ENCODE measurements around the gene NLGN4Y.

Gene NLGN4Y

DNA sequence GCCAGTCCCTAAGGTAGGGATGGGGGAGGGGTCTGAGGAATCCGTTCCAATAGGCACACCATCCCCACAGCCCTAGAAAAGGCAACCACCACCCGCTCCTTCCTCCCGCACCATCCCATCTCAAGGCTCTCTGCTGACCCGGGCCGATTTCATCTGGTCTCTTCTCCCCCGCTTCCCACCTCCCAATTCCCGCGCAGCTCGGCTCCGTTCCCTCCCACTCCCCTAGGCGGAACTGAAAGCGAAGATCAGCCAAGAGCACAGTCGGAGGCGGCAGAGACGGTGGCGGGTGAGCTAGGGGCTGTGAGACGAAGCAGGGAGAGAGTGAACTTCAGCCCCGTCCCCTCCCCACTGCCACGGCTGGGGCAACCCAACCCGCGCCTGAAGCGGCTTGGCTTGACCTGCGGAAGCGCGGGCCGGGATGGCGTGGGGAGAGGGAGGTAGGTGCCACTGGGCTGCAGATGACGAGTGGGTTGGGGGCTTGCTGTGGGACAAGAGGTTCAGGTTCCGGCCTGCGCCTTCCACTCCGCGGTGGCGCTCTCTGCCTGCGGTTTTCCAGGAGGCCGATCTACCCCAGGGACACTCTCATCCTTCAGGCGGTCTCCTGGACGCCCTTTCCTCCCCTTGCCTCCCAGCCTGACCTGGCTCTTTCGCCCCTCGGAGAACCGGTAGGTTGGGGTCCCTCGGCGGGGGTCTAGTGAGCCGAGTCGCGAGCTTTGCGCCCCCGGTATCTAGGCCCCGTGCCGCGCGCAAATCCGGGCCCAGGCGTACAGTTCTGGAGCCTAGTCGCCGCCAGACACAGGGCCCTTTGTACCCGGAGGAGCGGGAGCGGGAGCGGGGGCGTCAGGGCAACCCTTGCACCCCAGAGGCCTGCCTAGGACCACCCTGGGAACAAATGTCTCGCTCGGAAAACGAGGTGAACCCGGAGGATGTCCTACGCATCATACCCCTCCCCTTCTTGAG, at the start of gene NLGN4Y:
Gene NLGN4Y (plus strand): TSS at position 258 of the 960 bp plus-strand sequence. CDS start 97,591 bp downstream, outside the sequence.
- DNase-seq = no peak

DNA sequence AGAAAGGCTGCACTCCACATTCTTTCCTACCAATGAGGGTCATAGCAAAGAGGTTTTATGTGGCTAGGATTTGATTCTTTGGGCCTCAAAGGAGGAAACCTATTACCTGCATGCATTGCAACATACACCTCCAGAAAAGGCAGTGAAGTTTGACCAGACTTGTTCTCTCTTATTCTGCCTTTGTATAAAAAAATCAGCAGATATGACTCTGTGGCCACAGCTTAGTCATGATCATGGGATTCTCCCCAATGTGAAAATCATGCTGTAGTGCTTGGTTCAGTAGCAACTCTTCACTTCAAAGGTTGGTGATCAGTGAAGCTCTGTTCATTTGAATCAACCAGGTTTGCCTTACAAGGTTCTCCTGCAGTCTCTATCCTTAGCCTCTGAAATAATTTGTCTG, 38.4 kb upstream of the NLGN4Y start:
- DNase-seq = no peak

DNA sequence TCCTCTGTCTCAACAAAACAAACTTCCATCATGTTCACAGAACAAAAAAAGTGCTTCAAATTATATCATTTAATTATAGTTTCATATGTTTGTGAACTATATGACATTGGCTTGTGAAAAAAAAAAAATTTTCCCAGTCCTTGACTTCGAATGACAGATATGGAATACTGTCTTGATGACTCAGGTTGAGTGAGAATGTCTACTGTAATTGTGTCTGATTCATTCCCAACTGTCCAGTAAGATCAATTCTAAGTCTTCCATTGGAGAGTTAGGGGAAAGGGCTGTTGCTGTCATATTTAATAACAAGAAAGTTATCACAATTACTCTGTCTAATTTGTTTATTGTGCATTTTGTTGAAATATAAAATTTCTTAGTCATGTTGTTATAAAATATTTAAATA, 34.1 kb upstream of the NLGN4Y start:
- DNase-seq = no peak

DNA sequence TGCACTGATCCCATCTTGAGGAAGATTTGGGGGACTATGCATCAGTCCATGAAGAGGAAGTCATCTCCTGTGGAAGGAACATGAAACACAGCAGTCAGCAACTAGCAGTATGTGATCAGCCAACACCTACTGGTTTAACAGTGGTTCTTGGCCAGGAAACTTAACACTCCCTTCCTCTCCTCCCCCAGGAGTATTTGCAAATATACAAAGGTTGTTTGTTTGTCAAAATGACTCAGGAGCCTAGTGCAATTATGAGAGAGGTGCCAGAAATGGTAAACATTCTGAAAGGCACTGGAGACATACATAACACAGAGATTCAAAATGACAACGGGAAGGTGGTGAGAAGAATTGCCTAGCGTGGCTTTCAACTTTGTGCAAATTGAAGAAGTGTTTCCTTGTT, 26.3 kb upstream of the NLGN4Y start:
- DNase-seq = no peak

DNA sequence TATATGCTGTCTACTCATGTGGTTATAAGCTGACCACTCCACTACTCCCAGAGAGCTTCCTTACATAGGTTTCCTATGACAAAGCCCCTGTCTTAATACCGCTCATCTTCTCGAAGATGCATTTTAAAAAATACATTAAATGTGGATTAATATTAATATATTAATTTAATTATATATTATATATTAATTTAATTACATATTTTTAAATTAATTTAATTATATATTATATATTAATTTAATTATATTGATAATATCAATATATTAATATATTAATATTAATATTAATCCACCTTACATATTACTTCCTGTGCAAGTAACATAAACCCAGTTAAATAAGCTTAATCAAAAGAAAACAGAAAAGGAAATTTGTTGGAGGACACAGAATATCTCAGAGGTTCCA, 19.7 kb upstream of the NLGN4Y start:
- no peak for DNase-seq

DNA sequence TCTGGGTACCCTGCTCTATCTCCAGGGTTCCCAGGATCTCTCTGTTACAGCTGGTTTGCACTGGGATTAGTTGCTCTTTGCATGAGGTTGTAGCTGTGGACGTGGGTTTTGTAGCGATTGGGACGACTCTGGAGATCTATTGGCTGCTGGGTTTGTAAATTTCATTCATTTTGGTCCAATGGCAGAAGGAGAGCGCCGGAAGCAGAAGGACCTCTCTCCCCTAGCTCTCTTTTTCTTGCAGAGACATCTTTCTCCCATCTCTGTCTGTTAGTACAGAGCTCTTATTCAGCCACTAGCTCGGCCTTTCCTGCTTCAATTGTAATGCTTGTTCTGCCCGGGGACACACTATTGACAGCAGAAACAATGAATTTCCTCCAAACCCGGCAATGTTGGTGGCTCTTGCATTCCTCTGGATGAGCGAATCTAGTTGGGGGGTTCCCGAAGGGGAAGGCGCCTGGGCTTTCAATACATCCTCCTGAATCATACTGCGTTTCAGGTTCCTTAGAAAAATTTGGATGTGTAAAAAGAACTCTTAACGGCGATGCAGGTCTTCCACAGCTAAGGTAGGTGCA, 1.9 kb upstream of the NLGN4Y start:
- no peak for DNase-seq

DNA sequence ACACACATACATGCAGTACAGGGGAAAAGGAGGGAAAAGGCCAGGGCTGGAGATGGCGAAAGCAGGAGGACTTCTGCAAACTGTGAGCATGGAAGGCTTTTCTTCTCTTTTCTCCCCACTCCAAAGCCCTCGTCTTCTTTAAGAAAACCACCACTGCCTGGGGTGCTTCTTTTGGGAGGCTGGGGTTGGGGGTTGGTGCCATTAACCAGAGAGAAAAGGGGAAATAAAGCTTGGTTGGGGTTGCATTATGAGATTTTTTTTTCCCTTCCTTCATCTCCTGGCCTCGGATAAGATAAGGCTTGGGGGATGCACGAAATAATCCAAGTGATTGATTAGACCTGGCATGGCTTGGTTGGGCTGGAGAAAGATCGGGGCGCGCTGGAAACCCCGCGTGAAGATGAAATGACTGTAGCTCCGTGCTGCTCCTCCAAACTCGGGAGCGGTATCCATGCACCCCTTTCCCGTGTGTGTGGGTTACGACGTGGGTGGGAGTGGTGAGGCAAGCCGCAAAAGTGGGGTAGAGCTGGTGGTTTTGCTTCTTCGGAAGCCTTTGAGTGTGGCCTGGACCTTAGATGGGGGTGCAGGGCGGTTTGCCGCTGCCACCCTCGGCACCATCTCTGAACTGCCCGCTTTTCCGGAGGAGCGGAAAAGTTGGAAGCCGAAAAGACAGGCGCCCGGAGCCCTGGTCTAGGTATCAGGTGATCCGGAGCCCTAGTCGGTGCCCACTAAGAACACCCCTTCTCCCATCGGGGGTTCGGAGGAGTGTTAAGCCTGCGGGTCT, 648 bp upstream of the NLGN4Y start:
- no peak for DNase-seq

DNA sequence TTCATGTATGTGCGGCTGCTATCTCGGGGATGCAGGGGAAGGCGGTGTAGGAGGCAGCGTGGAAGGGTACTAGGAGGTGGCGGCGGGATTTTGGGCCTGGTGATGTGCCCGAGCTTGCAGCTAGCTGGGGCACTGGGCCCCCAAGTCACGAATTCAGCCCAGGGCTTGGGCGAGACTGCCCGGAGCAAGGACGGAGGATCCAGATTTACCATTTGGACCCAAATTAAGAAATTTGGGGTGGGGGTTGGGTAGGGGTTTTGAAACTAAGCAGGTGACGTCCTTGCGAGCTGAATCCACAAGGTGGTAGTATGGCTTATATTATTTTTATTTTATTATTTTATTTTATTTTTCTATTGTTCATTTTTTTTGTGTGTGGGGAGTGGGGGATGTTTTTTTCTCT, 986 bp downstream of the NLGN4Y start:
- no peak for DNase-seq

DNA sequence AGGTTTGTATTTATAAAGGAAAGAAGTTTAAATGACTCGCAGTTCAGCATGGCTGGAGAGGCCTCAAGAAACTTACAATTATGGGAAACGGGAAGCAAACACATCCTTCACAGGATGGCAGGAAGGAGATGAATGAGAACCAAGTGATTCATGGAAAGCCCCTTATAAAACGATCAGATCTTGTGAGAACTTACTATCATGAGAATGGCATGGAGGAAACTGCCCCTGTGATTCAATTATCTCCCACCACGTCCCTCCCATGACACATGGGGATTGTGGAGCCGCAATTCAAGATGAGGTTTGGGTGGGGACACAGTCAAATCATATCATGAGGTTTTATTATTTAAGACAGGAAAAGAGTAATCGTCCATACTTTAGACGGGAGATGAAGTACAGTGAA, 4.0 kb downstream of the NLGN4Y start:
- DNase-seq = no peak

DNA sequence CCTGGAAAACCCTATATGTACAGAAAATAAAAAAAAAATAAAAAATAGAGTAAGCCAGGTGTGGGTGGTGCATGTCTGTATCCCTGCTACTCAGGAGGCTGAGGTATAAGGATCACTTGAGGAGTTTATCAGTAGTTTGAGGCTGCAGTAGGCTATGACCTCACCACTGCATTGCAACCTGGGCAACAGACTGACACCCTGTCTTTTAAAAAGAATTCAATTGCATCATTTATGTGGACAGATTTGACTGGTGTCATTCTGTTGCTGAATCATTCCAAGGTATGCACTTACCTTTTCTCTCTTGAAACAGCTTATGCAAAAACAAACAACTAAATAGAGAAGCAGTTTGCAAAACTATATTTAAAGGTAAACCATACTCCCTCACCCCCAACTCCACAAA, 12.4 kb downstream of the NLGN4Y start:
- DNase-seq = no peak

DNA sequence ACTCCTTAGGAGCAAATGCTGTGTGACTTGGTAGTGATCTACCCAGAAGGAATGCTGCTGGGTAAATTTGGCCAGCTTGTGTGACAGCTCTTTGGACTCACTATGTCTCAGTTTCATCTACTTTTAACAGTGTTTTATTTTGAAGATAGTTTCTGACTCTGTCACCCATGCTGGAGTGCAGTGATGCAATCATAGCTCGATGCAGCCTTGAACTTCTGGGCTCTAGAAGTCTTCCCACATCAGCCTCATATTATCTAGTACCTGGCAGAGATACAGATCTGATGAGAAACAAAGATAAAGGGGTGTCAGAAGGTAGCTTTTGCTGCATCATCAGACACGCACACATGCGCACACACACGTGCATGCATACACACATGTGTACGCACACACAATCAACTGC, 19.2 kb downstream of the NLGN4Y start:
- no peak for DNase-seq

DNA sequence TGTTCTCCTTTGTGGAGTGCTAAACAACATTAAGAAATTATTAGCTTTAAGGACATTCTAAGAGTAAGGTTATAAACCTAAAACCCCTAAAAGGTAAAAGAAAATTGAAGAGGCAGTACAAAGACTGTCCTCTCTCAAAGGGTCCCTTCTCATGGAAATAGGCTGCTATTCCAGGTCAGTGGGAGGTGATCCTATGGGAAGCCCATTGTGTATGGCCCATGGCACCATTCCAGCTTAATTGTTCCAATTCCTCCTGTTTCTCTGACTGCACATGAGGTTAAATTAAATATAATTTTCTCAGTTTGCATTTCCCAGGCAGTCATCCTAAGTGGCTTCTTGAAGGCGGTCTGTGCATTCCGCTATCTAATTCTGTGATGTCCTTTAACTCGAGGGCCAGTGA, 57.0 kb downstream of the NLGN4Y start:
- DNase-seq = no peak

DNA sequence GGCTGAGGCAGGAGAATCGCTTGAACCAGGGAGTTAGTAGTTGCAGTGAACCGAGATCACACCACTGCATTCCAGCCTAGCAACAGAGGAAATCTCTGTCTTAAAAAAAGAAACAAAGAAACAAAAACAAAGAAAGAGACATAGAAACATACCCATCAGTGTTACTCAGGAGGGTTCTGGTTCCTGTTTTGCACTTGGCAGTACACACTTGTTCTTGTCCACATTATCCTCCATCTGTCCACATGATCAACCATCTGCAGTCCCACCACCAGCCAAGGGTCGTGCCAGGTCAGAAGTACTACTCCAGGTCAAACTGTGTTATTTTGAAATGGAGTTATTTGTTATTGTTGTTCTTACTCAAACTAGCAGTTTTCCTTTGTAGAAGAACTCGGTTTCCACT, 62.4 kb downstream of the NLGN4Y start:
- no peak for DNase-seq

DNA sequence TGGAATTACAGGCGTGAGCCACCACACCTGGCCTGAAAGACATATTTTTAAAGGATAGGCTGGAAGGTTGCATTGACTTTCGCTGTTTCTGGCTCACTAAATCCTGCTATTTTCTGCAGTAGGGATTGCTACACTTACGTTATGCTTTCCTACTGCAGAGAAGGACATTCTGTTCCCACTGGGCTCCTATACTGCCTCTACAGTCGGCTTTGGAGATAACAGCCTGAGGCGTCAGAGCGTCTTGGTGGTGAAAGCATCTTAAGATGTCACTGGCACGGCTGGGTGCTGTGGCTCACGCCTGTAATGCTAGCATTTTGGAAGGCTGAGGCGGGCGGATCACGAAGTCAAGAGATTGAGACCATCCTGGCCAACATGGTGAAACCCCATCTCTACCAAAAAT, 77.0 kb downstream of the NLGN4Y start:
- DNase-seq = no peak

DNA sequence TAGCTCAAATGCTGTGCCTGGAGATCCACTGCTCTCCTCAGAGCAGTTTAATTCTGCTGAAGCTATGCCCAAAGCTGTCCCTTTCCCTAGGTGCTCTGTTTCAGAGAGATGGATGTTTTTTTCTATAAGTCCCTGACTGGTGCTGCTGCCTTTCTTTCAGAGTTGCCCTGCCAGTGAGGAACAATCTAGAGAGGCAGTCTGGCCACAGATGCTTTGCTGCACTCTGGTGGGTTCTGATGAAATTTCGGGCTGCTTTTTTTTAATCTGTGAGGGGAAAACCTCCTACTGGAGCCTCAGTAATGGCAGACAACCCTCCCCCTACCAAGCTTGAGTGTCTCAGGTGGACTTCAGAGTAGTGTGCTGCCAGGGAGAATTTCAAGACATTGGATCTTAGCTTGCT, 93.3 kb downstream of the NLGN4Y start:
- no peak for DNase-seq

DNA sequence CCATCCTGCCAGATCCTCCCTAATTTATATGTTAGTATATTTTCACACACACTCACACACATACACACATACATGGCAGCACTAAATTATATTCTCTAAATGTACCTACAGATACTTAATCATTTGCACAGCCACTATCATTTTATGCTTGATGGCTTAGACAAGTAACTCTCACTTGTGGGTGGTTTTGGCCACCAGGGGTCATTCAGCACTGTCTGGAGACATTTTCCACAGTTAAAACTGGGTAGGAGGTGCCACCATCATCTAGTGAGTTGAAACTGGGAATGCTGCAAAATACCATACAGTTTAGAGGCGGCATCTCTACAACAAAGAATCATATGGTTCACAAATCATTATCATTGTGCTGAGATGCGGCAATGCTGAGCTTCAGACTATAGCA, 94.2 kb downstream of the NLGN4Y start:
- DNase-seq = no peak

DNA sequence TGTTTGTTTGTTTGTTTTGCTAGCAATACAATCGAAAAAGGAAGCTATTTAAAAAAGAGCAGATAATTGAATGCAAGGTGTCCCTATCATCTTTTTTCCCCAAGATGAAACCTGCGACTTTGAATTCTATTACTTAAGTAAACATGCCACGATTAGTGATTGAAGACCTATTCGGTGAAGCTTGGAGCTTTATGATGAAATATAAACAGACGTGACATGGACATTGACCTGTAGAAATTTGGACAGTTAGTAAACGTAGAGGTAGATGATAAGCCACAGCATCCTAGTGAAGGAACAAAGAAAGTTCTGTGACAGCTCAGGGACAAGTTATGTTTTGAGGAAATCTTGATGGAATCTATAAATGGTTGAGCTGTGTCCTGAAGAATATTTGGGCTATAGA, 103.9 kb downstream of the NLGN4Y start:
- DNase-seq = no peak

DNA sequence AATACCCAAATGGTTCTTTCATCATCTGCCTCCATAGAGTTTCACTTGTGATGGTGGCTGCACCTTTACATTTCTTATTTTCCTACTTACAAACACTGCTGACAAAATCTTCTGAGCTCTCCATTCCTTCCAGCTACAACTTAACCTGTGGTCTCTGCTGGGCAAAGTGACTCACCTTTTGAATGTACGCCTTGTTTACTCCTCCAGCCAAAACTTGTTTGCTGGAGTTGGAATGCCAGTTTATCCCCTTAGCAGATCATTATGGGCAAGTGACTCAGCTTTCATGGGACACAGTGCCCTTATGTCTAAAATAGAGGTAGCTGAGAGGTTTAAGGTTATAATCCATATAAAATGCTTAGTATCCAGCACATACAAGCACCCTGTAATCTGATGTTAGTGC, 107.3 kb downstream of the NLGN4Y start:
- DNase-seq = no peak

DNA sequence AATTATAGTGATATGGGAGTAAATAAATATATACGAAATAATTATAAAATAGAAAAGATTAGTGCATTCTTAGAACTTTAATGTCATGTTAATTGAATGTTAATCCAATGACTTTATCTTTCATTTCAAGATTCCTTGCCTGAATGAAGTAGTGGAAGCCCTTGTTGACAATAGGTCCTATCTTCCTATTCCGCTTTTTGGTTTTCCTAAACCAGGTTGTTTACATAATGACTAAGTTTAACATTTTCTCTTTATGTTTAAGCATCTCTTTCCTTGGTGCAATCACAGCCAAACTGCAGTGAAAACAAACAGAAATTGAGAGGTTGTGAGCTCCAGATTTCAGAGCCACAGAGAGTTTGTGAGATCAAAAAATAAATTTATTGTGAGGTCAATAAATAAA, 109.4 kb downstream of the NLGN4Y start:
- no peak for DNase-seq

DNA sequence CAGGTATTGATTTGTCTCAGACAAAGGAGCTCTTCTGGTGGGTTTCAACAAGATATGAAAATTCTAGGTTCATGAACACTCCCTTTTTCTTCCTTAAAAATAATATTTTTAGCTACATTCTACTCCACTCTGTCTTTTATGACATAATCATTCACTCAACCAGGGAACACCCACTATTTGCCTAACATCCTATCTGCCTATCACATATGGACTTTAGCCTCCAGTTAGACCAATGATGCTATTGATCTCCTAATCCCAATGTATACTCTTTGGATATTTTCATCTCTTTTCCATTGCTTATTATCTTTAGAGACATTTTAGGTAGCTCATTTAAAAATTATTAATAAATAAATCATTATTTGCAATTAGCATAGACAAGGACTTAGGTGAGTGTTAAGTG, 110.6 kb downstream of the NLGN4Y start:
- no peak for DNase-seq

DNA sequence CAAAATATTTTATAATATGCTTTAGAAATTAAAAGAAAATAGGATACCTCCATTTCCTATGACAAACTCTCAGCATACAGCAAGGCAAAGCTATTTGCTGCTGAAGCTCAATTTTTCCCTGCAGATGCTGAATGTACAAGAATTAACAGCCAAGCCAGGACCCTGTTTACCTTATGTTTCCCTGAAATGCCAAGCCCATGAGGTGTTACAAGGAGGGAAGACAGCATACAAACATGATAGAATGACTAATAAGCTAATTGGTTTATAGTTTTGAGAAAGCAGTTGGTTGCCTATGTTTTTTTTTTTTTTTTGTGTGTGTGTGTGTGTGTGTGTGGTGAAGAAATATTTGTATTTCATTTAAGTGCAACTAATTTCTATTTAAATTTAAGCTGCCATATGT, 113.2 kb downstream of the NLGN4Y start:
- no peak for DNase-seq

DNA sequence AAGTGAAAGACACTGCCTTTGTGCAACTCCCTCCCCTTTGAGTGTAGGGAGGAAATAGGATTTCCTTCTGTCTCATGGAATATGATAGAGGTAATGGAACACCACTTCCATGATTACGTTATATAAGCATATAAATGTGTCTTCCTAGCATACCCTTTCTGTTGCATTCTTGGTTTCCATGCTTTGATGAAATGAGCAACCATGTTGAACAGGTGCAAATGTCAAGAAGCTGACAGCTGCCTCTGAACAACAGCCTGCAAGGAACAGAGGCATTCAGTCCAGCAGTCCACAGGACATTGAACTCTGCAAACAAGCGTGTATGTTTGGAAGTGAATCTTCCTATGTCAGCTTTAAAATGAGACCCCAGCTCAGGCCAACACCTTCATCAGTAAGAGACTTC, 117.5 kb downstream of the NLGN4Y start:
- DNase-seq = no peak

DNA sequence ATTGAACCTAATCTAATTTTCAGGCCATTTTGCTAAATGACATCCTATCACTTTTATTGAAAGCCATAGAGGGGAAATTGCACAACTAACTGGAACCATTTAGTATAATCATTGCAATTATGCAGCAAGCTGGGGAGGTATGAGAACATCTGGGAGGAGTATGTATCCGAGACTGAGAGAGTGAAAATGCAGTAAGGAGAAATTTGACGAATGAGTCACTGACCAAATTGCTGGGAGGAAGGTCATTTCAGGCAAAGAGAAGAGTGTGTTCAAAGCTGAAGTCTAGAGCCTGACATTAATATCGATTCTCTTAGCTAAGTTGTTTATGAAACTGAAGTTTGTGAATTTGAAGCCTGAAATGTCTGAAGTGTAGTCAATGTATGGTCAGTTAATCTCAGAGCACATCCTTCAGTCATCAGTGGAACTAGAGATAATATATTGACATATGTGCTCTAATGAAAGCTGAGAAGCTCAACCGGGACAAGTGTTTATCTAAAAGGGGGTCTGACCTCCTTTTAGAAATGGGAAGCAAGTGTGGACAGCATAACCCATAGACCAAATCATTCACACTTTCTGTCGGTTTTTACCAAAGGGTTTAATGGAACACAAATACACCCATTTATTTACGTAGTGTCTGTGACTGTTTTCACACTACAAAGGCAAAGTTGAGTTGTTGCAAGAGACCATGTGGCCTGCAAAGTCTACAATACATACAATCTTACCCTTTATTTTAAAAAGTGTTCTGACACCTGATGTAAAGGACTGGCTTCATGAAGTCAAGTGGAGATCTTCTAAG, 120.0 kb downstream of the NLGN4Y start:
- DNase-seq = no peak
